Breast epithelium (tissue), 4 donors: Measurements from ENCODE around the gene INCA1. TPM values are rescaled to one million over a fixed set of nuclear protein-coding genes. Genes with fewer than 3 reads are reported as not detected.

Source experiments
- DNase-seq, 2 donors: peaks; one replicate each; pipeline ENCODE4 v3.0.0-alpha.2; 2019; ENCODE audit warnings: low spot score in 2 of 2
- H3K27ac ChIP-seq, 2 donors: fragments of 200-600 bp; sonication (generic) in 1 of 2; one replicate each; pipeline ENCODE4 v1.5.1; 2016 to 2019; ENCODE audit warnings: mild to moderate bottlenecking in 1 of 2
- H3K27me3 ChIP-seq, 2 donors: fragments of 200-600 bp; sonication (generic) in 1 of 2; one replicate each; pipeline versions ENCODE4 v1.5.1 to v1.6.0; 2017 to 2019; ENCODE audit warnings: control low read depth in 1 of 2, mild to moderate bottlenecking in 1 of 2
- H3K36me3 ChIP-seq: fragments of 200-600 bp; one replicate; pipeline ENCODE4 v1.5.1; 2019
- H3K4me1 ChIP-seq, 2 donors: fragments of 200-600 bp; sonication (generic); one replicate each; pipeline ENCODE4 v1.5.1; 2016 to 2019; ENCODE audit warnings: control low read depth in 1 of 2
- H3K4me3 ChIP-seq, 3 donors: fragments of 200-600 bp; sonication (generic); 1 replicate in 2 of 3; 2 replicates in 1 of 3; pipeline ENCODE4 v1.5.1; 2016 to 2019; ENCODE audit warnings: mild to moderate bottlenecking in 3 of 3, moderate library complexity in 2 of 3
- H3K9me3 ChIP-seq, 2 donors: fragments of 200-600 bp; sonication (generic) in 1 of 2; one replicate each; pipeline ENCODE4 v1.5.1; 2016 to 2019; ENCODE audit warnings: control low read depth in 1 of 2
- CTCF ChIP-seq, 3 donors: fragments of 450-650 bp; IDR thresholded peaks; one replicate each; pipeline ENCODE4 v1.5.1; 2016 to 2017; ENCODE audit warnings: antibody characterized with exemption in 3 of 3, mild to moderate bottlenecking in 3 of 3, moderate library complexity in 3 of 3
- POLR2A ChIP-seq: fragments of 450-650 bp; IDR thresholded peaks from one replicate; pipeline ENCODE4 v1.6.1; 2016; ENCODE audit warnings: antibody characterized with exemption, mild to moderate bottlenecking, moderate library complexity
- POLR2AphosphoS5 ChIP-seq, 3 donors: sonication (generic); formaldehyde crosslinking; IDR thresholded peaks; one replicate each; pipeline ENCODE4 v1.6.1; 2017; ENCODE audit warnings: antibody characterized with exemption in 3 of 3
- intact Hi-C: fragments of 100-400 bp; cut with DNase I; formaldehyde crosslinking; loops from one replicate; pipeline ENCODE4 v1.15.1; 2023; ENCODE audit warnings: low total_unique reads
- total RNA-seq, 3 donors: library from RNA; depleted of rRNA; stranded (reverse); fragments of >200 nt; gene quantifications; one replicate each; pipeline ENCODE4 v1.1.0, GENCODE V29; 2016

The INCA1 gene
- total RNA-seq, 3 donors from 2014 or later = 0.66 to 2.9 (median 1.9) TPM

- H3K27ac ChIP-seq = peak overlapping the region in 1 of 2 donors; percentile 44
Measured at GRCh38 chr17:5000237-5000639, 2.9 kb upstream of the INCA1 start.

DNA sequence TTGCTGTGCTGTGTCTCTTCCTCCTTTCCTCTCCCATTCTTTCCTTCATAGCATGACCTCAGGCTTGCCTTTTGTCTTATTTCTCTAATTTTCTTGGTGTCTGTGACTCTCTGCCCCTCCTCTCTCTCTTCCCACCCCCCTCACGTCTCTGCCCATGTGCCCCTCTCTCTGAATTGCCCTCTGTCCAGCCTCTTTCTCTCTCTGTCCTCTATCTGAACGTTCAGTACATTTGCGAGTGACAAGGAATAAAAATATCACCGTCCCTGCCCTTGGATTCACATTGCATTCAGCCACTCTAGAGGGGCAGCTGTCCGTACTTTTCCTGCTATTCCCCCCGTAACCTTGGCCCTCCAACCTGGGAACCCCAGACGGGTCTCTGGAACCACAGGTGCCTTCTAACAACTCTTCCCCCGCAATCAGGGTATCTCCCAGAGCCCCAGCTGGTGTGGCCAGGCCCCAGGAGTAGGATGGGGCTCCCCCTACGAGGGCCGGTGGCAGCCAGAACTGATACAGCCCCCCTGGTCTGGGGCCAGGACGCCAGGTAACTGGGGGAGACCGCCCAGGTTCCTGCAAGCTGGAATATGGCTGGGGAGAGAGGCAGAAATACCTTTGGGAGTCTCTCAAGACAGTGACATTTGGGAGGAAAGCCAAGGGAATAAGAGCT, 2.2 kb upstream of the INCA1 start:
- no peak for TF ChIP-seq POLR2A
- no peak for TF ChIP-seq POLR2AphosphoS5 (IDR thresholded peaks at IDR 0.05)
- TF ChIP-seq CTCF (IDR thresholded peaks at IDR 0.05) = no peak
- peak overlapping the region; percentile 78 to 93 (median 88) for H3K4me3 ChIP-seq
- H3K4me1 ChIP-seq = peaks cover 9 to 12% of the 10 kb centered on the region in 2 donors
- intact Hi-C loops = no loop called here
- no peak for DNase-seq
- no peaks in the 10 kb centered on the region for H3K9me3 ChIP-seq
- H3K27me3 ChIP-seq = no peaks in the 10 kb centered on the region
- peaks cover 7% of the 10 kb centered on the region for H3K36me3 ChIP-seq
- peak overlapping the region in 1 of 2 donors; percentile 94 for H3K27ac ChIP-seq

More at GRCh38 chr17:5000237-5000639, 2.9 kb upstream of the INCA1 start:
- Histone ChIP-seq H3K9me3 (no peaks in the 10 kb centered on the region), H3K27me3 (no peaks in the 10 kb centered on the region), H3K4me1 (peaks cover 9 to 12% of the 10 kb centered on the region in 2 donors), H3K36me3 (peaks cover 12% of the 10 kb centered on the region), H3K4me3 (peak overlapping the region; percentile 7 to 93 (median 78))
- TF ChIP-seq POLR2AphosphoS5 (IDR thresholded peaks at IDR 0.05) = no peak
- TF ChIP-seq CTCF (IDR thresholded peaks at IDR 0.05) = no peak
- TF ChIP-seq POLR2A = no peak
- peak in 1 of 2 donors; percentile 22 for DNase-seq
- intact Hi-C loops = no loop called here

GRCh38 chr17:4998732-4999429, 1.6 kb upstream of the INCA1 start:
- intact Hi-C loops = no loop called here
- Histone ChIP-seq H3K4me3 (peak overlapping the region; percentile 78 to 93 (median 88)), H3K4me1 (peaks cover 9 to 12% of the 10 kb centered on the region in 2 donors), H3K27me3 (no peaks in the 10 kb centered on the region), H3K9me3 (no peaks in the 10 kb centered on the region), H3K27ac (peak overlapping the region; percentile 94), H3K36me3 (no peaks in the 10 kb centered on the region)
- TF ChIP-seq CTCF (IDR thresholded peaks at IDR 0.05) (no peak), POLR2A (no peak)
- peak in 1 of 2 donors; percentile 27 for DNase-seq

- H3K27me3 ChIP-seq = no peaks in the 10 kb centered on the region
Measured at GRCh38 chr17:4998027-4998731, 857 bp upstream of the INCA1 start.

More at GRCh38 chr17:4998027-4998731, 857 bp upstream of the INCA1 start:
- DNase-seq = peak in 1 of 2 donors; percentile 26
- Histone ChIP-seq H3K4me1 (peaks cover 9 to 12% of the 10 kb centered on the region in 2 donors), H3K36me3 (no peaks in the 10 kb centered on the region), H3K27ac (peak overlapping the region; percentile 94), H3K4me3 (peak overlapping the region; percentile 78 to 93 (median 88)), H3K9me3 (no peaks in the 10 kb centered on the region)
- TF ChIP-seq POLR2A = no peak
- no peak for TF ChIP-seq CTCF (IDR thresholded peaks at IDR 0.05)
- no peak for TF ChIP-seq POLR2AphosphoS5 (IDR thresholded peaks at IDR 0.05)
- intact Hi-C loops = no loop called here
